HUDEP-2 (cell line): ENCODE measurements around the gene XRN1.
"Not testable (repeated sequence)": the region's sequence is repeated elsewhere in the genome, so short reads cannot be mapped to it uniquely, and the experiment has no call there.

Experiments used
- DNase-seq, 76 experiments: peaks; one replicate each; lab custom pipeline; 2025; ENCODE audit not compliant: unreplicated experiment in 76 of 76; lab: John Stamatoyannopoulos, UW

The XRN1 gene

GRCh38 chr3:142353571-142353970 lies 94.3 kb downstream of the XRN1 start:
- no peak for DNase-seq

DNA sequence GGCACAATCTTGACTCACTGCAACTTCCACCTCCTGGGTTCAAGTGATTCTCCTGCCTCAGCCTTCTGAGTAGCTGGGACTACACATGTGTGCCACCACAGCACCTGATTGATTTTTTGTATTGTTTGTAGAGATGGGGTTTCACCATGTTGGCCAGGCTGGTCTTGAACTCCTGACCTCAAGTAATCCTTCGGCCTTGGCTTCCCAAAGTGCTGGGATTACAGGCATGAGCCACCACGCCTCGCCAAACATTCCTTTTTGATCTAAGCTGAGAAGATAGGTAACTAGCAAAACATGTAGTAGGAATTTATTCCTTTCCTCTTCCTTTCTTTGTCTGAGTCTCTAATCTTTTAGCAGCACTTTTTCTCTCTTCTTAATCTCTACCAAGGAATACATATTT lies 95.1 kb downstream of the XRN1 start:
- DNase-seq: not testable (repeated sequence)

GRCh38 chr3:142348460-142348859 lies 99.4 kb downstream of the XRN1 start:
- no peak for DNase-seq

GRCh38 chr3:142337994-142338393 lies 109.8 kb downstream of the XRN1 start:
- no peak for DNase-seq

DNA sequence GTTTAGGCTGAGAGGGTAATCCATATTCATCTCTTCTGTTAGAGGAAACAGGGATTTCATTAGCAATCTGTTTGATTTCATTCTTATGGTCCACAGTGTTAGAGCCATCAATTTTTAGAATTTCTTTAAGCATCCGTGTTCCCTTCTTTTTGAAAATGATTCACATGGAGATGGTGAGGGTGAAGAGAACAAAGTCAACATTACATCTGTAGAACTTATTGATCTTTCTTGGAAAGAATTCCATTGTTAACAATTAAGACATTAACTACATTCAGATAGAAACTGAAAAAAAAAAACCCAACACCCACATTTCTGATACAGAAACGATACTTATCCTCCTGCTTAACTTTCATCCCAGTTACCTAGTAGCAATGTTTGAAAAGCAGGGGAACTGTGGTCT lies 115.4 kb downstream of the XRN1 start:
- no peak for DNase-seq

GRCh38 chr3:142324275-142324953 lies 123.4 kb downstream of the XRN1 start:
- not testable (repeated sequence) for DNase-seq

GRCh38 chr3:142319912-142320311 lies 127.9 kb downstream of the XRN1 start:
- no peak for DNase-seq

GRCh38 chr3:142319094-142319493 lies 128.7 kb downstream of the XRN1 start:
- peak in 14 of 76 experiments; percentile 2 to 49 (median 13) for DNase-seq

DNA sequence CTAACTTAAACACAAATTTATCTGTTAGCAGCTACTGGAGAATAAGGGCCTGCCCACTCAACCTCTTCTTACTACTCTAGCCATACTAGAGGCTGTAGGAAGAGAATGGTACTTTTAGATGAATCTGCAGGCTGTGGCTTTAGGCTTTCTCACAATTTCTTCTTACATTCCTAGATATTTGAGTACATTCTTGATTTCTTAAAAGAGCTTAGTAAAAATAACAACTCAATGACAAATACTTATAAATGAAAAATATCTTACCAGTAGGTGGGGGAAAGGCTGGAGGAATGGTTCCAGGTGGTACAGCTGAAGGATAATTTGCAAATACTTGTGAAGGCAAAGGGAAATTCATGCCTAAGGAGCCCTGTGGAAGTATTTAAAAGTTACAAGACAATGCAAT lies 129.5 kb downstream of the XRN1 start:
- no peak for DNase-seq

DNA sequence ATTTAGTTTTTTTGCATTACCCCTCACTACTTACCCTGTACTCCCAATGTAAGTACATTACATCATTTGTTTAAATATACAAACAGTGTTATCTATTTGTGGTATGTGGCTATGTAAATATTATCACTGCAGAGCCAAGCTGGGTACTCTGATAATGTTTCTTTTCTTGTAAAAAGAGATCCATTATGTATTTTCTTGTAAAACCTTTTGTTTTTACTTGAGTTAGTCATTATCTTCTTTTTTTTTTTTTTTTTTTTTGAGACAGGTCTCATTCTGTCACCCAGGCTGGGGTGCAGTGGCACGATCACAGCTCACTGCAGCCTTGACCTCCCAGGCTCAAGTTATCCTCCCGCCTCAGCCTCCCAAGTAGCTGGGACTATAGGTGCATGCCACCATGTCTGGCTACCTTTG lies 131.9 kb downstream of the XRN1 start:
- DNase-seq: peak in 6 of 76 experiments; percentile 1 to 38 (median 10)

GRCh38 chr3:142315083-142315482 lies 132.8 kb downstream of the XRN1 start:
- no peak for DNase-seq

DNA sequence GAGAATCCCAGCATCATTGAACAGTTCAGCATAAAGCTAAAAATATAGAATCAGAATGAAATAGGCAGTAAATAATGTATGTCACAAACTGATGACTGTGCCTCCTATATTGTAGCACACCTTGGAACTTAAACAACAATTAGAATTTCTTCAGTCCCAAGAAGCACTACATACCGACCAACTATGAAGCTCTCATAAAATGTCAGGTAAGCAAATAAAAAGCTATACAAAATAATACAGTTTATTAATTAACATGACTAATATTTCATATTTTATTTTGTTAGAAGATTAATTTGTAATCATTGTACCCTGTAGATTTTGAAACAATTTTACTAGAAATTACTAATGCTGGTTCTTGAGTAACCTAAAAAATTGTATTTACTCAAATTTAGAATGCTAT lies 137.4 kb downstream of the XRN1 start:
- no peak for DNase-seq

GRCh38 chr3:142302847-142303246 lies 145.0 kb downstream of the XRN1 start:
- not testable (repeated sequence) for DNase-seq

DNA sequence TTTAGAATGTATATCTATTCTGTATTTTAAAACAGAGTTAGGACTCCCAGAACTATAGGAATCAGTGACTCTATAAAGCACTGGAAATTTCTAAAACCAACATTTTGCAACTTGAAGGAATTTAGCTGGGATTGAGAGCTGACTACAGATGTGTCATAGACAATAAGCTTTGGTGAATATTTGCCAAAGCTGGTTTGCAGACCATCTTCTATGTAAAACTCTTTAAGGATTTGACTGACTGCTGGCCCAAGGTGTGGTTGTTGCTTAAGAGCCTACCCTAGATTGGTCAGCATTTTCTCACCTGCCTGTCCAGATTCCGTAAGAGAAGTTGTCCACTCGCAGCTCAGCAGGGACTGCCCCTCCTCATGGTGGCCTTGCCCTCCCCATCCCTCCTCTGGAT lies 149.2 kb downstream of the XRN1 start:
- DNase-seq: no peak

- DNase-seq: no peak
These were observed 151.3 kb downstream of the XRN1 start for GRCh38 chr3:142296507-142296906.

DNA sequence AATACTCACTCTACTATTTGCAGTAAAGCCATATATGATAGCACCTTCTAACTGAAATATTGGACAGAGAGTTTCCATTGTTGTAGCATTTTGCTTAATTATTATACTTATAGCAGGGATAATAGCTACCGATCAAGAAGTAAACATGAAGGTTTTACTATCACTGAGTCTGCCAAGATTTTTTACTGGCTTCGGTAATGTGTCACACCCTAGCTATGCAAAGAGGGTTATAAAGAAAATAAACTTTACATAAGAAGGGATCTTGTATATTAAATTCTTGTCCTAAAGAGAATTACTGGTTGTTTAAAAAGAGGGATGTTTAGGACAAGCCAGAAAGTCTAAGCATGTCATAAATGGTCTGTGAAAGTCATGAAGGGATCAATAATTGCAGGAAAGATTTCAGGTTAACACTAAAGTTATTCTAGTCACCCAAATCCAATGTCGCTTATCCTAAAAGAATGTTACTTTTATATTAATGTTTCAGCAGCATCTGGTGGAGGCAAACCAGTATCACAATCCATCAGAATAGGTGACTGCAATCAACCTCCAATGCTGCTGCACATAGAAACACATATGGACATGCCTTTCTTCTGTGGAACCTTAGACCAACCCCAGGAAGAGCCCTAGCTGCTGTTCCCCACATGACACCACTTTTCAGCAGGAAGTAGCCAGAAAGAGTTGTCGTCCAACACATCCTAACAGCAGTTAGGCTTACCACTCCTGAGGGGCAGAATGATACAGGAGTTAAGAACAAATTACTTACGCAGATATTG lies 159.8 kb downstream of the XRN1 start:
- DNase-seq: no peak

DNA sequence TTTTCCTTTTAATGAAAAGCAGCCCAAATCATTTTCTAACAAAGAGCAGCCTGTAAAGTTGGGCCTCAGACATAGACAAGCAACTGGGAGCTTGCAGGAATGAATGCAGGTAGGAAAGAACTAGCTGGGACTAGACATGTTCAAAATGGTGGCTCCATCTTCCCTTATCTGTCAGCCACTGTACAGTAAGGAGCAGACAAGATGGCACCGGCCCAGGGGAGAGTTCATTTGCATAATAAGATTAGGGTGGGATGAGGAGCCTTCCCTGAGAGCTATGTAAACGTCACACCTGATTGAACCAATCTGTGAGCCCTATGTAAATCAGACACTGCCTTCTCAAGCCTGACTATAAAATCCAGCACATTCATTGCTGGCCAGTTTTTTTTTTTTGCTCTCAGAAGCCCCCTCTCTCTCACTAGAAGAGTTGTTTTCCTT lies 162.7 kb downstream of the XRN1 start:
- peak in 21 of 76 experiments; percentile 0 to 69 (median 25) for DNase-seq

DNA sequence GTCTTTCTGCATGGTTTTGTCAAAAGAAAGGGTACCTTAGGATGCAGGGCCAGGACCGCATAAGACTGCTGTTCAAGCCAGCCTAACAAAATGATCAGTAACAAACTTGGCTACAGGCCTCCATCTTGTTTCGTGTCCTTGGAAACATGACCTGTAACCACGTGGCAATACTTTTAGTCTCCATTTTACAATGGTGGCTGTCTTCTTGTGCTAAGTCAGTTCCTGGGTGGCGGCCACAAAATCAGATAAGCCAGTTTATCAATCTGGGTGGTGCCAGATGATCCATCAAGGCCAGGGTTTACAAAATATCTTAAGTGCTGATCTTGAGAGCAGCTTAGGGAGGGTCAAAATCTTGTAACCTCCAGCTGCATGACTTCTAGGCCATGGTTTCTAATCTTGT lies 165.3 kb downstream of the XRN1 start:
- DNase-seq: peak in 6 of 76 experiments; percentile 1 to 54 (median 24)

- no peak for DNase-seq
These were observed 166.4 kb downstream of the XRN1 start for GRCh38 chr3:142281474-142281873.

GRCh38 chr3:142279965-142280590 lies 167.8 kb downstream of the XRN1 start:
- peak in 67 of 76 experiments; percentile 2 to 79 (median 41) for DNase-seq

DNA sequence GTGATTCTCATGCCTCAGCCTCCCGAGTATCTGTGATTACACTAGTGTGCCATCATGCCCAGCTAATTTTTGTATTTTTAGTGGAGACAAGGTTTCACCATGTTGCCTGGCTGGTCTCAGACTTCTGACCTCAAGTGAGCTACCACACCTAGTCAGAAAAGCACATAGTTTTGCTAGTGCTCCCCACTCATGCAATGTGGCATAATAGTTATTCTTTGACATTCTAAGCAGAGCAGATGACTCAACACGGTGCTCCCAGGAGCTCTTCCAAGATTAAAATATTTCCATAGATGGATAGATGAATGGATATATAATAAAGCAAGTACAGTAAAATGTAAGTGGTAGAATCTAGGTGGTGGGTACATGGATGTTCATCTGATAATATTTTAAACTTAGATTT lies 169.4 kb downstream of the XRN1 start:
- no peak for DNase-seq

DNA sequence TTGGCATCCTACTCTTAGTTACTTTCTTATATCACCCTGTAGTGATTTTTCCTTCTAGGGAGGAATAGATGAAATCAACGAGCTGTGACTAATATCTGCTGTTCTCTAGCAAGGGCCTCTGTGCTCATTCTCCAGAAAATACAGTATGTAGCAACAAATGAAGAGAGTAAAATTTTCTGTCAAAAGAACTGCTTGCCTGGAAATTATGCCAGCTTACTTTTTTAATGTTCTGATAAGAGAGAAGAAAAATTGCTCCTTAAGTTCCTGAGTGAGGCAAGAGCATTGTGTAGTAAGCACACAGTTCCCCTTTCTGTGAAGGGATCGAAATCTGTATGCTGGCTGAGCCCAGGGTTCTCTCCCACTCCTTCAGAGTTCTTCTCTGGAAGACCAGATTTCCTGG lies 171.1 kb downstream of the XRN1 start:
- no peak for DNase-seq
